ENCODE measurements around the gene KRT32. TPM values are rescaled to one million over a fixed set of nuclear protein-coding genes. Genes with fewer than 3 reads are reported as not detected.

Gene KRT32
- total RNA-seq, 4 donors from 2014 or later: 0.61 to 12.8 (median 4.6) TPM

DNA sequence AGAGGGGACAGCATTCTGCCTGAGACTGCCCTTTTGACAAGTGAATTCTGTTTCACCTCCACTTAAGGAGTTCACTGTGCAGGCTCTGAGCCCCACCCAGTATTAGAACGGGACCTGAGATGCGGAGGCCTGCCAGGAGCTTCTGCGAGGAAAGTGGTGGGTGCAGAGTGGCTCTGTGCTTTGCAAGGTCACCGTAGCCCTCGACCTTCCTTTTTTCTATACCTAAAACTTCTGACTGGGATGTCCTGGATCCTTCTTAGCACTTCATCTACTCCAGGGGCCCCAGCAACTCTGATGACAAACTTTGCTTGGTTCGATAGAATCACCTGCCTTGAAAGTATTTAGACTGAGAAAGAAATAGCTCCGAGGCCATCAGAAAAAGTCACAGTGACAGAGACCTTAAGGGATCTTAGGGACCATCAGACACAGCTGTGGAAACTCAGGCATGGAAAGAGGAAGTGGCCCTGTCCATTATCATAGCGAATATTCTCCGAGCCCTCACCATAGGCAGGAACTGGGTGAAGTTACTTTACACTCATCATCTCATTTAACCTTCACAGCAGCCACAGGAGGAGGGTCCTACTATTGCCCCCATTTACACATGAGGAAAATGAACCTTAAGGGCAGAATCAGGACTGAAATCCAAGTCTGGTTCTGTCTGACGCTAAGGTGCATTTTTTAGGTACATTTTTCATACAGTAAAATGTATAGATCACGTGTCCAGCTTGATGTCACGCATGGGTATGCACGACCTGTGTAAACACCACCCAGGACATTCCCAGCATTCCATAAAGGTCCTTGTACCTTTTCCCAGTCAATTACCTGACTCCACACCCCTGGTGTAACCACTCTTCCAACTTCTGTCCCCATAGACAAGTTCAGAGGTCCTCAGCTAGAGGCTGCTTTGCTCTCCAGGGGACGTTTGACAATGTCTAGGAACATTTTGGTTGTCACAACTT is 38.9 kb upstream of the KRT32 start:
- Histone ChIP-seq H3K27ac (peak overlapping the region; percentile 76 to 92 (median 88)), H3K27me3 (peaks cover 0 to under 1% (median 0%) of the 10 kb centered on the region in 4 donors), H3K4me3 (peak overlapping the region in 3 of 4 donors; percentile 52 to 56 (median 54)), H3K9me3 (no peaks in the 10 kb centered on the region), H3K4me1 (peaks cover 19 to 94% (median 39%) of the 10 kb centered on the region in 3 donors), H3K36me3 (peaks cover 0 to 41% (median 0%) of the 10 kb centered on the region in 3 donors)
- TF ChIP-seq, protein P1, sequence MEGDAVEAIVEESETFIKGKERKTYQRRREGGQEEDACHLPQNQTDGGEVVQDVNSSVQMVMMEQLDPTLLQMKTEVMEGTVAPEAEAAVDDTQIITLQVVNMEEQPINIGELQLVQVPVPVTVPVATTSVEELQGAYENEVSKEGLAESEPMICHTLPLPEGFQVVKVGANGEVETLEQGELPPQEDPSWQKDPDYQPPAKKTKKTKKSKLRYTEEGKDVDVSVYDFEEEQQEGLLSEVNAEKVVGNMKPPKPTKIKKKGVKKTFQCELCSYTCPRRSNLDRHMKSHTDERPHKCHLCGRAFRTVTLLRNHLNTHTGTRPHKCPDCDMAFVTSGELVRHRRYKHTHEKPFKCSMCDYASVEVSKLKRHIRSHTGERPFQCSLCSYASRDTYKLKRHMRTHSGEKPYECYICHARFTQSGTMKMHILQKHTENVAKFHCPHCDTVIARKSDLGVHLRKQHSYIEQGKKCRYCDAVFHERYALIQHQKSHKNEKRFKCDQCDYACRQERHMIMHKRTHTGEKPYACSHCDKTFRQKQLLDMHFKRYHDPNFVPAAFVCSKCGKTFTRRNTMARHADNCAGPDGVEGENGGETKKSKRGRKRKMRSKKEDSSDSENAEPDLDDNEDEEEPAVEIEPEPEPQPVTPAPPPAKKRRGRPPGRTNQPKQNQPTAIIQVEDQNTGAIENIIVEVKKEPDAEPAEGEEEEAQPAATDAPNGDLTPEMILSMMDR (IDR thresholded peaks at IDR 0.05): no peak
- no peak for TF ChIP-seq POLR2A (IDR thresholded peaks at IDR 0.05)
- DNase-seq: no peak
- intact Hi-C loops (cut with DNase I): no loop called here
- 55 to 60% methylated on average over 13 to 14 of the region's 14 CpGs for WGBS, 2 donors

GRCh38 chr17:41505007-41505808 is 38.0 kb upstream of the KRT32 start, which contains the start of gene KRT13:
Gene KRT13 (minus strand): TSS chr17:41505612. CDS start chr17:41505550, 62 bp downstream.
- no peaks in the 10 kb centered on the region for H3K27me3 ChIP-seq
- intact Hi-C loops (cut with DNase I): no loop called here
- peaks cover 11 to 94% (median 32%) of the 10 kb centered on the region in 3 donors for H3K4me1 ChIP-seq
- H3K9me3 ChIP-seq: no peaks in the 10 kb centered on the region
- H3K36me3 ChIP-seq: peaks cover 0 to 42% (median 0%) of the 10 kb centered on the region in 3 donors
- H3K4me3 ChIP-seq: peak within 1 kb of the TSS; percentile 45 to 56 (median 53)
- H3K27ac ChIP-seq: peak within 1 kb of the TSS; percentile 76 to 92 (median 88)
- TF ChIP-seq, protein P1 (IDR thresholded peaks at IDR 0.05): no peak
- peak in 3 of 4 donors; percentile 36 to 80 (median 52) for TF ChIP-seq POLR2A (IDR thresholded peaks at IDR 0.05)
- no peak for DNase-seq
- WGBS, 2 donors: 46 to 50% methylated on average over 3 of the region's 17 CpGs

- TF ChIP-seq POLR2A (IDR thresholded peaks at IDR 0.05): peak in 1 of 4 donors; percentile 0
- TF ChIP-seq, protein P1 (IDR thresholded peaks at IDR 0.05): no peak
- H3K9me3 ChIP-seq: no peaks in the 10 kb centered on the region
- H3K4me3 ChIP-seq: peak overlapping the region; percentile 45 to 56 (median 53)
- H3K36me3 ChIP-seq: peaks cover 0 to 42% (median 0%) of the 10 kb centered on the region in 3 donors
- peak overlapping the region; percentile 74 to 92 (median 88) for H3K27ac ChIP-seq
- H3K27me3 ChIP-seq: peaks cover 0 to 3% (median 0%) of the 10 kb centered on the region in 4 donors
- peaks cover 11 to 94% (median 32%) of the 10 kb centered on the region in 3 donors for H3K4me1 ChIP-seq
- intact Hi-C loops (cut with DNase I): no loop called here
- no peak for DNase-seq
- 35 to 41% methylated on average over 5 to 8 of the region's 8 CpGs for WGBS, 2 donors
Observed at GRCh38 chr17:41504246-41504977, 37.2 kb upstream of the KRT32 start.

DNA sequence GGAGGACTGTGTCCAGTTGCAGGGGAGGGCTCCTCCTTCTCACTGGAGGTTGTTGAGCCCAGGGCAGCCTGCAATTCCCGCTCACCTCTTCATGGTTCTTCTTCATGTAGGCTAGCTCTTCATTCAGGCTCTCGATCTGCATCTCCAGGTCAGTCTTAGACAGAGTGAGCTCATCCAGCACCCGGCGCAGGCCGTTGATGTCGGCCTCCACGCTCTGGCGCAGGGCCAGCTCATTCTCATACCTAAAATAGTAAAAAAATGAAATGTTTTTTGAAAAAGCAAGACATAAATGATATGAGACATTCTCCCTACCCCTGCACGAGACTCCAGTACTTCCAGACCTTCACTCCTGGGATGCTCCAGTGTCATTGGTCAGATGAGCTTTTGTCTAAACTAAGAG is 36.0 kb upstream of the KRT32 start:
- 58 to 60% methylated on average over 3 to 8 of the region's 9 CpGs for WGBS, 2 donors
- Histone ChIP-seq H3K4me3 (peak overlapping the region; percentile 45 to 56 (median 53)), H3K9me3 (no peaks in the 10 kb centered on the region), H3K27me3 (peaks cover 0 to 7% (median 0%) of the 10 kb centered on the region in 4 donors), H3K27ac (peak overlapping the region; percentile 39 to 92 (median 88)), H3K4me1 (peaks cover 6 to 94% (median 32%) of the 10 kb centered on the region in 3 donors), H3K36me3 (peaks cover 0 to 42% (median 0%) of the 10 kb centered on the region in 3 donors)
- TF ChIP-seq POLR2A (IDR thresholded peaks at IDR 0.05): no peak
- TF ChIP-seq, protein P1 (IDR thresholded peaks at IDR 0.05): no peak
- intact Hi-C loops (cut with DNase I): no loop called here
- DNase-seq: no peak

Measured in esophagus squamous epithelium (tissue), 5 donors.